Lower lobe of right lung (tissue), 2 donors: Measurements from ENCODE around the gene PAM16. TPM values are rescaled to one million over a fixed set of nuclear protein-coding genes. Genes with fewer than 3 reads are reported as not detected.
A peak's percentile ranks its signal among the peaks of the same experiment; 100 is the strongest.
"Not testable (repeated sequence)": the region's sequence is repeated elsewhere in the genome, so short reads cannot be mapped to it uniquely, and the experiment has no call there.

ENCODE experiments used
- ATAC-seq, 2 donors: fragments of 200-7000 bp; cut with Tn5 transposase; one replicate each; pipeline ENCODE4 v1.9.1; 2020 to 2022; ENCODE audit warnings: mild to moderate bottlenecking in 2 of 2, moderate library complexity in 2 of 2
- DNase-seq: peaks from one replicate; pipeline ENCODE4 v3.0.0-alpha.2; 2020
- H3K27ac ChIP-seq: fragments of 200-600 bp; one replicate; pipeline ENCODE4 v1.8.0; 2022
- H3K27me3 ChIP-seq: fragments of 200-600 bp; one replicate; pipeline ENCODE4 v1.8.0; 2022; ENCODE audit warnings: low read depth
- H3K36me3 ChIP-seq: fragments of 200-600 bp; one replicate; pipeline ENCODE4 v1.8.0; 2022; ENCODE audit warnings: mild to moderate bottlenecking
- H3K4me1 ChIP-seq: fragments of 200-600 bp; one replicate; pipeline ENCODE4 v1.8.0; 2022
- H3K4me3 ChIP-seq: fragments of 200-600 bp; one replicate; pipeline ENCODE4 v1.8.0; 2022; ENCODE audit warnings: mild to moderate bottlenecking
- H3K9me3 ChIP-seq: fragments of 200-600 bp; one replicate; pipeline ENCODE4 v1.8.0; 2022
- intact Hi-C: fragments of 100-400 bp; cut with DNase I; formaldehyde crosslinking; loops from one replicate; pipeline ENCODE4 v1.11.0; 2022
- total RNA-seq: library from RNA; stranded (reverse); fragmentation: NEBNext Ultra II Directional; extraction: Animal tissue kit (Norgen Biotek cat#: 25700); gene quantifications from one replicate; pipeline ENCODE4 v1.2.1, GENCODE V29; 2021
- TF ChIP-seq, protein P1 (sequence below): fragments of 200-600 bp; IDR thresholded peaks from one replicate; pipeline ENCODE4 v1.8.0; 2022; ENCODE audit warnings: antibody characterized with exemption, mild to moderate bottlenecking
- donor health status: DM: no; HTN: yes; CAD: no; lungs with severe emphysema.

Gene PAM16
- total RNA-seq, 1 donor from 2014 or later, result 40.0 TPM

DNA sequence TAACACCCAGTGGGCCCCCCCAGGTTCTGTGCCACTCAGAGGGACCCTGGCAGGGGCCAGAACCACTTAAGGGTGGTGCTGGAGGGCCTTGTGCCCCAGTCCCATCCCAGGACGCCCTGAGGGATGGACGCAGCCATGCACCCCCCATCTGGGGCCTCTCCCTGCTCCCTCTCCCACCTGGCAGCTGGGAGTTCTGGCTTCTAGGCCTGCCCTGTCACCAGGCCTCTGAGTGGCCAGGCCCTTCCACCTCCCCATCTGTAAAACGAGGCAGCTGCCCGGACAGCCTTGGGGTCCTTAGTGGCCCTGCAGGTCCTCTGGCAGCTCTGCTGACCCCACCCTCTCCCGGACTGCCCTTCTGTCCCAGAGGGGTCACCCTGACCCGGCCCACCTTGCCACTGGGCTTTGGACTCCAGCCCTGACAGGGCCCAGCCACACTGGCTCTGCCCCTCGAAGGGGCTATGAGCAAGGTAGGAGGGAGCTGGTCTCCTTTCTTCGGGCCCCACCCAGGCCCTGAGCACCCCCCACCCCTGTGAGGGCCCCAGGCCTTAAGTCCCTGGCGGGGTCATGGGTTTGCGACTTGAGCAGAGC is 12.3 kb downstream of the PAM16 start:
- Histone ChIP-seq H3K9me3 (no peaks in the 10 kb centered on the region), H3K27me3 (no peaks in the 10 kb centered on the region), H3K4me1 (peaks cover 58% of the 10 kb centered on the region), H3K4me3 (no peak overlapping the region), H3K27ac (peak overlapping the region; percentile 77), H3K36me3 (peaks cover 67% of the 10 kb centered on the region)
- intact Hi-C loops, result no loop called here
- TF ChIP-seq, protein P1, sequence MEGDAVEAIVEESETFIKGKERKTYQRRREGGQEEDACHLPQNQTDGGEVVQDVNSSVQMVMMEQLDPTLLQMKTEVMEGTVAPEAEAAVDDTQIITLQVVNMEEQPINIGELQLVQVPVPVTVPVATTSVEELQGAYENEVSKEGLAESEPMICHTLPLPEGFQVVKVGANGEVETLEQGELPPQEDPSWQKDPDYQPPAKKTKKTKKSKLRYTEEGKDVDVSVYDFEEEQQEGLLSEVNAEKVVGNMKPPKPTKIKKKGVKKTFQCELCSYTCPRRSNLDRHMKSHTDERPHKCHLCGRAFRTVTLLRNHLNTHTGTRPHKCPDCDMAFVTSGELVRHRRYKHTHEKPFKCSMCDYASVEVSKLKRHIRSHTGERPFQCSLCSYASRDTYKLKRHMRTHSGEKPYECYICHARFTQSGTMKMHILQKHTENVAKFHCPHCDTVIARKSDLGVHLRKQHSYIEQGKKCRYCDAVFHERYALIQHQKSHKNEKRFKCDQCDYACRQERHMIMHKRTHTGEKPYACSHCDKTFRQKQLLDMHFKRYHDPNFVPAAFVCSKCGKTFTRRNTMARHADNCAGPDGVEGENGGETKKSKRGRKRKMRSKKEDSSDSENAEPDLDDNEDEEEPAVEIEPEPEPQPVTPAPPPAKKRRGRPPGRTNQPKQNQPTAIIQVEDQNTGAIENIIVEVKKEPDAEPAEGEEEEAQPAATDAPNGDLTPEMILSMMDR, result no peak
- no peak for ATAC-seq
- DNase-seq, result no peak

GRCh38 chr16:4338125-4338582 is 13.0 kb downstream of the PAM16 start:
- ATAC-seq (no peak), DNase-seq (no peak)
- H3K4me1 ChIP-seq, result peaks cover 51% of the 10 kb centered on the region
- TF ChIP-seq, protein P1, result no peak
- intact Hi-C loops, result no loop called here
- H3K27ac ChIP-seq, result peak overlapping the region; percentile 77
- no peaks in the 10 kb centered on the region for H3K27me3 ChIP-seq
- H3K9me3 ChIP-seq, result no peaks in the 10 kb centered on the region
- no peak overlapping the region for H3K4me3 ChIP-seq
- H3K36me3 ChIP-seq, result peaks cover 74% of the 10 kb centered on the region

GRCh38 chr16:4337540-4338088 is 13.5 kb downstream of the PAM16 start:
- Histone ChIP-seq H3K36me3 (peaks cover 79% of the 10 kb centered on the region), H3K9me3 (no peaks in the 10 kb centered on the region), H3K4me1 (peaks cover 46% of the 10 kb centered on the region), H3K4me3 (no peak overlapping the region), H3K27ac (peak overlapping the region; percentile 77), H3K27me3 (no peaks in the 10 kb centered on the region)
- intact Hi-C loops, result no loop called here
- TF ChIP-seq, protein P1, result no peak
- ATAC-seq (no peak), DNase-seq (no peak)

DNA sequence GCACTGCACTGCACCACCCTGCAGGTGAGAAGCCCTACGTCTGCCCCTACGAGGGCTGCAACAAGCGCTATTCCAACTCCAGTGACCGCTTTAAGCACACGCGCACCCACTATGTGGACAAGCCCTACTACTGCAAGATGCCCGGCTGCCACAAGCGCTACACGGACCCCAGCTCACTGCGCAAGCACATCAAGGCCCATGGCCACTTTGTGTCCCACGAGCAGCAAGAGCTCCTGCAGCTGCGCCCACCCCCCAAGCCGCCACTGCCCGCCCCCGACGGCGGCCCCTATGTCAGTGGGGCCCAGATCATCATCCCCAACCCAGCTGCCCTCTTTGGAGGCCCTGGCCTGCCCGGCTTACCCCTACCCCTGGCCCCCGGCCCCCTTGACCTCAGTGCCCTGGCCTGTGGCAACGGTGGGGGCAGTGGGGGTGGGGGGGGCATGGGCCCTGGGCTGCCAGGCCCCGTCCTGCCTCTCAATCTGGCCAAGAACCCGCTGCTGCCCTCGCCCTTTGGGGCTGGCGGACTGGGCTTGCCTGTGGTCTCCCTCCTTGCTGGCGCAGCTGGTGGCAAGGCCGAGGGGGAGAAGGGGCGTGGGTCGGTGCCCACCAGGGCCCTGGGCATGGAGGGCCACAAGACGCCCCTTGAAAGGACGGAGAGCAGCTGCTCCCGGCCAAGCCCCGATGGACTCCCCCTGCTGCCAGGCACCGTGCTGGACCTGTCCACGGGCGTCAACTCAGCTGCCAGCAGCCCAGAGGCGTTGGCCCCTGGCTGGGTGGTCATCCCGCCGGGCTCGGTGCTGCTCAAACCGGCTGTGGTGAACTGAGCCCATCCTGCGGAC is 14.2 kb downstream of the PAM16 start:
- no peak for DNase-seq
- no peaks in the 10 kb centered on the region for H3K9me3 ChIP-seq
- no peaks in the 10 kb centered on the region for H3K27me3 ChIP-seq
- intact Hi-C loops, result no loop called here
- ATAC-seq, result no peak
- TF ChIP-seq, protein P1, result no peak
- peaks cover 40% of the 10 kb centered on the region for H3K4me1 ChIP-seq
- no peak overlapping the region for H3K27ac ChIP-seq
- H3K4me3 ChIP-seq, result no peak overlapping the region
- H3K36me3 ChIP-seq, result peaks cover 86% of the 10 kb centered on the region

DNA sequence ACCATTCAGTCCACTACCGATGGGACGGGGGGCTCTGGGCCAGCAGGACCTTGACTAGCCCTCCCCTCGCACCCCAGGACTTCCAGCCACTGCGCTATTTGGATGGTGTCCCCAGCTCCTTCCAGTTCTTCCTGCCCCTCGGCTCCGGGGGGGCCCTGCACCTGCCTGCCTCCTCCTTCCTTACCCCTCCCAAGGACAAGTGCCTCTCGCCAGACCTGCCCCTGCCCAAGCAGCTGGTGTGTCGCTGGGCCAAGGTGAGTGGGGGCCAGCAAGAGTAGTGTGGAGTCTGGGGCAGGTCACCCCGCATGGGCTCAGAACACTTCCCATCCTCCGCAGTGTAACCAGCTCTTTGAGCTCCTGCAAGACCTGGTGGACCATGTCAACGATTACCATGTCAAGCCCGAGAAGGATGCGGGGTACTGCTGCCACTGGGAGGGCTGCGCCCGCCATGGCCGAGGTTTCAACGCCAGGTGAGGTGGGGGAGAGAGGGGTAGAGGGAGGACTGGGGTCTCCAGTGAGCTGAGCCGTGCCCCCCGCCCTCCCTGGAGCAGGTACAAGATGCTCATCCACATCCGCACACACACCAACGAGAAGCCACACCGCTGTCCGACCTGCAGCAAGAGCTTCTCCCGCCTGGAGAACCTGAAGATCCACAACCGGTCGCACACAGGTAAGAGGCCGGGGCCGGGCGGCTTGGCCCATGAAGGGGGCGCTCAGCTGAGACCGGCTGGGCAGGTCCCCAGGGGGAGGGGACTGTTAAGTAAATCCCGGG is 16.2 kb downstream of the PAM16 start:
- H3K4me3 ChIP-seq, result no peak overlapping the region
- no peaks in the 10 kb centered on the region for H3K27me3 ChIP-seq
- TF ChIP-seq, protein P1, result no peak
- peaks cover 30% of the 10 kb centered on the region for H3K4me1 ChIP-seq
- DNase-seq (no peak), ATAC-seq (no peak)
- no peak overlapping the region for H3K27ac ChIP-seq
- intact Hi-C loops, result no loop called here
- no peaks in the 10 kb centered on the region for H3K9me3 ChIP-seq
- H3K36me3 ChIP-seq, result peaks cover 72% of the 10 kb centered on the region

DNA sequence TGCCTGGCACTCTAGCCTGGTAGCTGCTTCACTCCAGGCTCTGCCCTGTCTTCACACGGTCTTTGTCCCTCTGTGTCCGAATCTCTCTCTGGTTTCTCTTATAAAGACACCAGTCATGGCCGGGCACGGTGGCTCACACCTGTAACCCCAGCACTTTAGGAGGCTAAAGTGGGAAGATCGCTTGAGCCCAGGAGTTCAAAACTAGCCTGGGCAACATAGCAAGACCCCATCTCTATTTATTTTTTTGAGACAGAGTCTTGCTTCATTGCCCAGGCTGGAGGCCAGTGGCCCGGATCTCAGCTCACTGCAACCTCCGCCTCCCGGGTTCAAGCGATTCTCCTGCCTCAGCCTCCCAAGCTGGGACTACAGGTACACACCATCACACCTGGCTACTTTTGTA is 17.4 kb downstream of the PAM16 start:
- H3K4me3 ChIP-seq, H3K27me3 ChIP-seq, H3K27ac ChIP-seq, intact Hi-C loops, ATAC-seq, DNase-seq, H3K9me3 ChIP-seq: not testable (repeated sequence)
- H3K4me1 ChIP-seq, result peaks cover 30% of the 10 kb centered on the region
- H3K36me3 ChIP-seq, result peaks cover 60% of the 10 kb centered on the region
